HepG2 (cell line): ENCODE measurements around the gene FLRT2.

Experiments used
- CBX2 ChIP-seq, 2 experiments: fragments of 200-600 bp in 1 of 2; sonication (generic); formaldehyde crosslinking in 1 of 2; IDR thresholded peaks; 2 replicates each; pipeline versions ENCODE4 v1.7.0 to v1.8.1; 2018 to 2022; ENCODE audit warnings: low read depth in 2 of 2, low read length in 1 of 2, mild to moderate bottlenecking in 1 of 2, missing genetic modification reagents in 1 of 2
- CENPX ChIP-seq: sonication (generic); formaldehyde crosslinking; IDR thresholded peaks from 2 replicates; pipeline ENCODE4 v1.9.0; 2021; ENCODE audit warnings: mild to moderate bottlenecking, missing genetic modification reagents, moderate library complexity
- ETV6 ChIP-seq: sonication (generic); formaldehyde crosslinking; conservative IDR thresholded peaks from 2 replicates; pipeline ENCODE4 v1.4.0; 2020; ENCODE audit warnings: missing genetic modification reagents
- HDAC6 ChIP-seq: fragments of 200-600 bp; sonication (generic); IDR thresholded peaks from 2 replicates; pipeline ENCODE4 v1.7.0; 2017; ENCODE audit warnings: mild to moderate bottlenecking, antibody characterized with exemption, low read length, low read depth
- HNRNPUL1 ChIP-seq: fragments of 200-400 bp; formaldehyde crosslinking; IDR thresholded peaks from 2 replicates; pipeline ENCODE4 v1.6.1; 2017; ENCODE audit warnings: low read depth, mild to moderate bottlenecking, low read length, moderate library complexity
- NR0B2 ChIP-seq: sonication (generic); formaldehyde crosslinking; IDR thresholded peaks from 2 replicates; pipeline ENCODE4 v1.4.0; 2020; ENCODE audit warnings: mild to moderate bottlenecking, missing genetic modification reagents
- SYNCRIP ChIP-seq: fragments of 200-400 bp; formaldehyde crosslinking; IDR thresholded peaks from 2 replicates; pipeline ENCODE4 v1.6.1; 2018; ENCODE audit warnings: mild to moderate bottlenecking, low read depth, low read length; ENCODE audit not compliant: insufficient read depth
- TAF15 ChIP-seq: fragments of 200-400 bp; formaldehyde crosslinking; IDR thresholded peaks from one replicate; pipeline ENCODE4 v1.6.1; 2018; ENCODE audit warnings: mild to moderate bottlenecking, low read depth, low read length; ENCODE audit not compliant: poor library complexity, severe bottlenecking
- TCF7L2 ChIP-seq: IDR thresholded peaks from 2 replicates; pipeline ENCODE4 v1.6.1; 2011; ENCODE audit warnings: mild to moderate bottlenecking, low read depth, low read length, moderate library complexity
- ZNF670 ChIP-seq: sonication (generic); formaldehyde crosslinking; IDR thresholded peaks from 2 replicates; pipeline ENCODE4 v1.8.0; 2022; ENCODE audit warnings: mild to moderate bottlenecking, missing genetic modification reagents, borderline replicate concordance
- ZNF850 ChIP-seq: sonication (generic); formaldehyde crosslinking; conservative IDR thresholded peaks from 2 replicates; pipeline ENCODE4 v1.9.0; 2021; ENCODE audit warnings: mild to moderate bottlenecking, missing genetic modification reagents

- TF ChIP-seq HNRNPUL1 (no peak), ZNF670 (CRISPR knock-in tag) (no peak), CENPX (CRISPR knock-in tag) (no peak), HDAC6 (no peak), TCF7L2 (no peak), TAF15 (no peak), ETV6 (CRISPR knock-in tag) (no peak), CBX2 (IDR thresholded peaks at IDR 0.05; ENCODE audit: low read depth, low read length) (no peak), CBX2 (CRISPR knock-in tag; IDR thresholded peaks at IDR 0.05; ENCODE audit: low read depth) (no peak), ZNF850 (CRISPR knock-in tag) (no peak), NR0B2 (CRISPR knock-in tag) (no peak), SYNCRIP (no peak)
Observed at GRCh38 chr14:85702997-85703396, 173.1 kb downstream of the FLRT2 start.
